ENCODE data around the gene NTM. TPM values are rescaled to one million over a fixed set of nuclear protein-coding genes. Genes with fewer than 3 reads are reported as not detected.

NTM gene
- total and polyA plus RNA-seq, 2 donors (not counting 3 experiments of a cell fraction or from before 2014, with no cell fraction given): 1.00 to 1.1 TPM

- H3K4me3 ChIP-seq (replicated peaks in 1 of 3; ENCODE audit: insufficient read depth in 1 of 3, low read depth in 1 of 3, low read length in 3 of 3): no peak overlapping the region
- intact Hi-C loops (cut with micrococcal nuclease): no loop called here
- H4K20me1 ChIP-seq (replicated peaks; ENCODE audit: control insufficient read depth, extremely low read depth, insufficient read depth, low read length): no peaks in the 10 kb centered on the region
- ChIA-PET CTCF (no interaction called here), POLR2A (no interaction called here)
- dilution Hi-C loops (cut with MboI; ENCODE audit: extremely low pct_ligation_motif_present, low sequenced_read_pairs): no loop called here
- no peaks in the 10 kb centered on the region for H3K79me2 ChIP-seq (ENCODE audit: control insufficient read depth, insufficient read depth, low read length)
- H3K4me1 ChIP-seq (ENCODE audit: control insufficient read depth, extremely low read depth, insufficient read depth, low read length): no peaks in the 10 kb centered on the region
- no peak for DNase-seq (ENCODE audit: low read depth, low spot score)
- H2AFZ ChIP-seq (ENCODE audit: low read depth, low read length): no peak overlapping the region
- H3K9me1 ChIP-seq (replicated peaks; ENCODE audit: control insufficient read depth, extremely low read depth, insufficient read depth, low read length): no peaks in the 10 kb centered on the region
- no peak overlapping the region for H3K4me2 ChIP-seq (ENCODE audit: insufficient read depth, low read length)
- H3K36me3 ChIP-seq (ENCODE audit: control insufficient read depth in 2 of 2, extremely low read depth in 1 of 2, insufficient read depth in 2 of 2, low read length in 2 of 2): no peaks in the 10 kb centered on the region
- no peak overlapping the region for H3K9ac ChIP-seq (replicated peaks; ENCODE audit: extremely low read depth, insufficient read depth, low read length)
- H3K27ac ChIP-seq (ENCODE audit: insufficient read depth, low read depth, low read length): no peak overlapping the region
- H3K9me3 ChIP-seq (replicated peaks; ENCODE audit: control insufficient read depth, insufficient read depth, low read length): no peaks in the 10 kb centered on the region
- FAIRE-seq: no peak
- no TSS peak for BruUV-seq (replicated peaks)
- no peaks in the 10 kb centered on the region for H3K27me3 ChIP-seq (ENCODE audit: control insufficient read depth in 2 of 2, insufficient read depth in 2 of 2, low read length in 2 of 2)
- TF ChIP-seq CTCF (IDR thresholded peaks at IDR 0.05; ENCODE audit: extremely low read depth in 1 of 2, insufficient read depth in 1 of 2, low read depth in 1 of 2, low read length in 2 of 2) (no peak), MYC (IDR thresholded peaks at IDR 0.05; ENCODE audit: low read depth, low read length) (no peak), JUN (IDR thresholded peaks at IDR 0.05; ENCODE audit: borderline replicate concordance, insufficient read depth, insufficient read length, low read depth) (no peak)
- TF ChIP-seq, protein P1, sequence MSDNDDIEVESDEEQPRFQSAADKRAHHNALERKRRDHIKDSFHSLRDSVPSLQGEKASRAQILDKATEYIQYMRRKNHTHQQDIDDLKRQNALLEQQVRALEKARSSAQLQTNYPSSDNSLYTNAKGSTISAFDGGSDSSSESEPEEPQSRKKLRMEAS (IDR thresholded peaks at IDR 0.05; ENCODE audit: insufficient read depth, insufficient read length): no peak
These were observed 817.0 kb downstream of the NTM start for GRCh38 chr11:132187386-132187785.

- dilution Hi-C loops (cut with MboI; ENCODE audit: extremely low pct_ligation_motif_present, low sequenced_read_pairs): no loop called here
- no peak overlapping the region for H2AFZ ChIP-seq (ENCODE audit: low read depth, low read length)
These were observed 817.4 kb downstream of the NTM start for GRCh38 chr11:132187814-132188213.

More at GRCh38 chr11:132187814-132188213, 817.4 kb downstream of the NTM start:
- H3K36me3 ChIP-seq (ENCODE audit: control insufficient read depth in 2 of 2, extremely low read depth in 1 of 2, insufficient read depth in 2 of 2, low read length in 2 of 2): no peaks in the 10 kb centered on the region
- FAIRE-seq (no peak), DNase-seq (ENCODE audit: low read depth, low spot score) (no peak)
- H3K4me2 ChIP-seq (ENCODE audit: insufficient read depth, low read length): no peak overlapping the region
- BruUV-seq (replicated peaks): no TSS peak
- CTCF ChIA-PET: no interaction called here
- H3K79me2 ChIP-seq (ENCODE audit: control insufficient read depth, insufficient read depth, low read length): no peaks in the 10 kb centered on the region
- H3K9me1 ChIP-seq (replicated peaks; ENCODE audit: control insufficient read depth, extremely low read depth, insufficient read depth, low read length): no peaks in the 10 kb centered on the region
- no peaks in the 10 kb centered on the region for H3K9me3 ChIP-seq (replicated peaks; ENCODE audit: control insufficient read depth, insufficient read depth, low read length)
- H3K4me1 ChIP-seq (ENCODE audit: control insufficient read depth, extremely low read depth, insufficient read depth, low read length): no peaks in the 10 kb centered on the region
- intact Hi-C loops (cut with micrococcal nuclease): no loop called here
- H3K27me3 ChIP-seq (ENCODE audit: control insufficient read depth in 2 of 2, insufficient read depth in 2 of 2, low read length in 2 of 2): no peaks in the 10 kb centered on the region
- no peak for TF ChIP-seq GATA2 (IDR thresholded peaks at IDR 0.05; ENCODE audit: insufficient read depth, insufficient read length, low read depth, low read length)
- no peak for TF ChIP-seq FOS (IDR thresholded peaks at IDR 0.05; ENCODE audit: borderline replicate concordance, insufficient read depth, low read length)
- TF ChIP-seq EZH2 (IDR thresholded peaks at IDR 0.05; ENCODE audit: borderline replicate concordance, low read depth, low read length, severe bottlenecking): no peak
- TF ChIP-seq POLR2AphosphoS5 (IDR thresholded peaks at IDR 0.05; ENCODE audit: insufficient read depth, low read depth, low read length): no peak
- H3K27ac ChIP-seq (ENCODE audit: insufficient read depth, low read depth, low read length): no peak overlapping the region
- H4K20me1 ChIP-seq (replicated peaks; ENCODE audit: control insufficient read depth, extremely low read depth, insufficient read depth, low read length): no peaks in the 10 kb centered on the region
- no peak overlapping the region for H3K9ac ChIP-seq (replicated peaks; ENCODE audit: extremely low read depth, insufficient read depth, low read length)
- no peak overlapping the region for H3K4me3 ChIP-seq (replicated peaks in 1 of 3; ENCODE audit: insufficient read depth in 1 of 3, low read depth in 1 of 3, low read length in 3 of 3)
- POLR2A ChIA-PET: no interaction called here

Data from endothelial cell of umbilical vein (primary cell).